Activated naive CD8-positive, alpha-beta T cell treated with anti-CD3 and anti-CD28 coated beads, Interleukin-2, amount 10 ng/mL, durations not matched to agents 7 days and 5 days (primary cell): ENCODE data around the gene ZNF236. TPM values are rescaled to one million over a fixed set of nuclear protein-coding genes. Genes with fewer than 3 reads are reported as not detected.
A peak's percentile ranks its signal among the peaks of the same experiment; 100 is the strongest.
"Not testable (repeated sequence)": the region's sequence is repeated elsewhere in the genome, so short reads cannot be mapped to it uniquely, and the experiment has no call there.

Experiments used
- ATAC-seq: fragments of 150-1000 bp; cut with Tn5 transposase; one replicate; pipeline ENCODE4 v1.10.0; 2021; ENCODE audit warnings: low read depth, moderate library complexity
- POLR2A ChIA-PET: fragments of 350-600 bp; sonication (Branson Sonifier 250); formaldehyde crosslinking; loops from one replicate; lab custom pipeline; 2021; ENCODE audit warnings: antibody characterized with exemption; lab: Charles Lee
- DNase-seq: peaks from one replicate; pipeline ENCODE4 v3.0.0; 2021
- H3K27ac Mint-ChIP-seq: one replicate; pipeline ENCODE4 v1.8.0; 2022; ENCODE audit warnings: mild to moderate bottlenecking, mixed read lengths
- H3K27me3 Mint-ChIP-seq: one replicate; pipeline ENCODE4 v1.8.0; 2022; ENCODE audit warnings: mild to moderate bottlenecking, moderate library complexity, mixed read lengths
- H3K36me3 Mint-ChIP-seq: one replicate; pipeline ENCODE4 v1.8.0; 2021; ENCODE audit warnings: mild to moderate bottlenecking, mixed read lengths
- H3K4me1 Mint-ChIP-seq: one replicate; pipeline ENCODE4 v1.8.0; 2021; ENCODE audit warnings: mixed read lengths
- H3K4me3 Mint-ChIP-seq: one replicate; pipeline ENCODE4 v1.8.0; 2022; ENCODE audit warnings: mild to moderate bottlenecking, moderate library complexity, mixed read lengths
- H3K9me3 Mint-ChIP-seq: one replicate; pipeline ENCODE4 v1.8.0; 2021; ENCODE audit warnings: mixed read lengths
- total RNA-seq, 2 experiments: library from RNA; stranded (reverse); gene quantifications; one replicate each; pipeline ENCODE4 v1.2.3, GENCODE V29; 2021

ZNF236 gene
- total RNA-seq, 2 experiments from 2014 or later: 23.7 to 25.5 TPM

- Mint-ChIP-seq H3K27ac (no peak overlapping the region), H3K4me1 (peaks cover 4% of the 10 kb centered on the region), H3K9me3 (no peaks in the 10 kb centered on the region), H3K36me3 (no peaks in the 10 kb centered on the region), H3K4me3 (no peak overlapping the region), H3K27me3 (no peaks in the 10 kb centered on the region)
- ATAC-seq (no peak), DNase-seq (no peak)
- POLR2A ChIA-PET: no interaction called here
These were observed 159.7 kb downstream of the ZNF236 start for GRCh38 chr18:76982038-76982437.

GRCh38 chr18:76982841-76983583 lies 160.7 kb downstream of the ZNF236 start:
- no peaks in the 10 kb centered on the region for H3K9me3 Mint-ChIP-seq
- POLR2A ChIA-PET: no interaction called here
- DNase-seq (peak; percentile 89), ATAC-seq (peak; percentile 95)
- H3K4me3 Mint-ChIP-seq: peak overlapping the region; percentile 35
- H3K36me3 Mint-ChIP-seq: no peaks in the 10 kb centered on the region
- no peaks in the 10 kb centered on the region for H3K27me3 Mint-ChIP-seq
- peaks cover 4% of the 10 kb centered on the region for H3K4me1 Mint-ChIP-seq
- no peak overlapping the region for H3K27ac Mint-ChIP-seq

- POLR2A ChIA-PET: no interaction called here
- H3K27me3 Mint-ChIP-seq: no peaks in the 10 kb centered on the region
- peaks cover 4% of the 10 kb centered on the region for H3K4me1 Mint-ChIP-seq
- no peak overlapping the region for H3K4me3 Mint-ChIP-seq
- no peak for DNase-seq
- peak; percentile 18 for ATAC-seq
- no peaks in the 10 kb centered on the region for H3K36me3 Mint-ChIP-seq
- H3K9me3 Mint-ChIP-seq: no peaks in the 10 kb centered on the region
- no peak overlapping the region for H3K27ac Mint-ChIP-seq
These were observed 161.3 kb downstream of the ZNF236 start for GRCh38 chr18:76983613-76984051.

- Mint-ChIP-seq H3K9me3 (no peaks in the 10 kb centered on the region), H3K36me3 (no peaks in the 10 kb centered on the region), H3K4me1 (peaks cover 4% of the 10 kb centered on the region), H3K4me3 (no peak overlapping the region), H3K27ac (no peak overlapping the region), H3K27me3 (no peaks in the 10 kb centered on the region)
- ATAC-seq (no peak), DNase-seq (no peak)
- POLR2A ChIA-PET: no interaction called here
These were observed 162.1 kb downstream of the ZNF236 start for GRCh38 chr18:76984193-76985155.

GRCh38 chr18:76985156-76985950 lies 163.0 kb downstream of the ZNF236 start:
- no peak for DNase-seq
- Mint-ChIP-seq H3K4me1 (peaks cover 4% of the 10 kb centered on the region), H3K4me3 (no peak overlapping the region), H3K36me3 (no peaks in the 10 kb centered on the region), H3K9me3 (no peaks in the 10 kb centered on the region), H3K27me3 (no peaks in the 10 kb centered on the region), H3K27ac (no peak overlapping the region)
- no peak for ATAC-seq
- POLR2A ChIA-PET: no interaction called here

- ATAC-seq (no peak), DNase-seq (no peak)
- no peaks in the 10 kb centered on the region for H3K27me3 Mint-ChIP-seq
- H3K4me3 Mint-ChIP-seq: no peak overlapping the region
- H3K36me3 Mint-ChIP-seq: no peaks in the 10 kb centered on the region
- no peaks in the 10 kb centered on the region for H3K9me3 Mint-ChIP-seq
- H3K27ac Mint-ChIP-seq: no peak overlapping the region
- peaks cover 4% of the 10 kb centered on the region for H3K4me1 Mint-ChIP-seq
- POLR2A ChIA-PET: no interaction called here
These were observed 163.5 kb downstream of the ZNF236 start for GRCh38 chr18:76985951-76986236.

GRCh38 chr18:76986406-76986805 lies 164.0 kb downstream of the ZNF236 start:
- ATAC-seq (no peak), DNase-seq (no peak)
- no peaks in the 10 kb centered on the region for H3K9me3 Mint-ChIP-seq
- peaks cover 4% of the 10 kb centered on the region for H3K4me1 Mint-ChIP-seq
- no peak overlapping the region for H3K27ac Mint-ChIP-seq
- POLR2A ChIA-PET: no interaction called here
- H3K36me3 Mint-ChIP-seq: no peaks in the 10 kb centered on the region
- H3K4me3 Mint-ChIP-seq: no peak overlapping the region
- no peaks in the 10 kb centered on the region for H3K27me3 Mint-ChIP-seq

- H3K36me3 Mint-ChIP-seq: no peaks in the 10 kb centered on the region
- H3K4me3 Mint-ChIP-seq: no peak overlapping the region
- no peak overlapping the region for H3K27ac Mint-ChIP-seq
- no peak for ATAC-seq
- H3K4me1 Mint-ChIP-seq: peaks cover under 1% of the 10 kb centered on the region
- no peaks in the 10 kb centered on the region for H3K27me3 Mint-ChIP-seq
- POLR2A ChIA-PET: no interaction called here
- no peaks in the 10 kb centered on the region for H3K9me3 Mint-ChIP-seq
- DNase-seq: no peak
These were observed 165.9 kb downstream of the ZNF236 start for GRCh38 chr18:76988031-76988826.

- POLR2A ChIA-PET: no interaction called here
These were observed 166.7 kb downstream of the ZNF236 start for GRCh38 chr18:76988827-76989646.

GRCh38 chr18:76989647-76990190 lies 167.4 kb downstream of the ZNF236 start:
- no peak overlapping the region for H3K27ac Mint-ChIP-seq

More at GRCh38 chr18:76988827-76989646, 166.7 kb downstream of the ZNF236 start:
- no peaks in the 10 kb centered on the region for H3K36me3 Mint-ChIP-seq
- H3K9me3 Mint-ChIP-seq: no peaks in the 10 kb centered on the region
- ATAC-seq: no peak
- no peaks in the 10 kb centered on the region for H3K27me3 Mint-ChIP-seq
- H3K4me1 Mint-ChIP-seq: no peaks in the 10 kb centered on the region
- H3K27ac Mint-ChIP-seq: no peak overlapping the region
- DNase-seq: no peak
- H3K4me3 Mint-ChIP-seq: no peak overlapping the region

GRCh38 chr18:76990343-76991020 lies 168.1 kb downstream of the ZNF236 start:
- H3K36me3 Mint-ChIP-seq, POLR2A ChIA-PET, ATAC-seq, H3K27me3 Mint-ChIP-seq, DNase-seq, H3K4me1 Mint-ChIP-seq, H3K27ac Mint-ChIP-seq, H3K4me3 Mint-ChIP-seq, H3K9me3 Mint-ChIP-seq: not testable (repeated sequence)

More at GRCh38 chr18:76989647-76990190, 167.4 kb downstream of the ZNF236 start:
- Mint-ChIP-seq H3K4me1 (no peaks in the 10 kb centered on the region), H3K4me3 (no peak overlapping the region), H3K27me3 (no peaks in the 10 kb centered on the region), H3K9me3 (no peaks in the 10 kb centered on the region), H3K36me3 (no peaks in the 10 kb centered on the region)
- ATAC-seq (no peak), DNase-seq (no peak)
- POLR2A ChIA-PET: no interaction called here
